Aorta (tissue), 4 donors: Measurements from ENCODE around the gene CEND1. TPM values are rescaled to one million over a fixed set of nuclear protein-coding genes. Genes with fewer than 3 reads are reported as not detected.

Experiments
- polyA plus RNA-seq, 2 donors: library from polyadenylated mRNA; stranded (reverse); fragments of 200-250 nt; gene quantifications; one replicate each; pipeline ENCODE4 v1.2.3, GENCODE V29; 2013
- total RNA-seq, 2 donors: library from RNA; stranded (reverse); fragmentation: NEBNext Ultra II Directional; extraction: Animal tissue kit (Norgen Biotek cat#: 25700); gene quantifications; one replicate each; pipeline ENCODE4 v1.2.1, GENCODE V29; 2021
- donor health status: healthy with polysubstance abuse.
- donor health status: Bipolar disorder and iron deficiency.
- donor health status: DM: no; HTN: no; CAD: no.
- donor health status: DM: yes; HTN: yes; CAD: no.

Gene CEND1
- total and polyA plus RNA-seq, 4 donors: 0.10 TPM; not detected in 3

Other genes starting within 250 kb of the CEND1 start
- gene LMNTD2, start 229.4 kb downstream of the CEND1 start, total RNA-seq: 1 to 10 TPM; 1.4 to 1.9 TPM
- 1 to 10 TPM; 1.7 to 1.9 TPM for gene LMNTD2, start 229.4 kb downstream of the CEND1 start, polyA plus RNA-seq
- gene RASSF7, start 229.1 kb downstream of the CEND1 start, total RNA-seq: 1 to 10 TPM; 5.6 to 8.5 TPM
- gene RASSF7, start 229.1 kb downstream of the CEND1 start, polyA plus RNA-seq: 1 to 10 TPM; 8.4 to 9.9 TPM
- 10 to 100 TPM; 26.6 to 32.4 TPM for gene PHRF1, start 213.6 kb downstream of the CEND1 start, total RNA-seq
- gene PHRF1, start 213.6 kb downstream of the CEND1 start, polyA plus RNA-seq: 10 to 100 TPM in 1 of 2 donors, 1 to 10 TPM in 1; 7.6 to 18.1 TPM
- 10 to 100 TPM; 23.3 to 30.9 TPM for gene IRF7, start 174.1 kb downstream of the CEND1 start, total RNA-seq
- gene IRF7, start 174.1 kb downstream of the CEND1 start, polyA plus RNA-seq: 10 to 100 TPM; 13.4 to 29.3 TPM
- not detected for gene CDHR5, start 165.1 kb downstream of the CEND1 start, total RNA-seq
- 10 to 100 TPM in 1 of 2 donors, under 1 TPM in 1; 0.79 to 39.8 TPM for gene CDHR5, start 165.1 kb downstream of the CEND1 start, polyA plus RNA-seq
- not detected for gene SCT, start 162.9 kb downstream of the CEND1 start, total RNA-seq
- gene SCT, start 162.9 kb downstream of the CEND1 start, polyA plus RNA-seq: not detected
- 1 to 10 TPM; 1.3 to 2.1 TPM for gene DRD4, start 152.8 kb downstream of the CEND1 start, total RNA-seq
- gene DRD4, start 152.8 kb downstream of the CEND1 start, polyA plus RNA-seq: 1 to 10 TPM in 1 of 2 donors, not detected in 1; 3.4 TPM
- 10 to 100 TPM; 32.2 to 59.5 TPM for gene DEAF1, start 94.9 kb downstream of the CEND1 start, total RNA-seq
- gene DEAF1, start 94.9 kb downstream of the CEND1 start, polyA plus RNA-seq: 10 to 100 TPM; 15.7 to 53.0 TPM
- gene TMEM80, start 94.3 kb downstream of the CEND1 start, total RNA-seq: 10 to 100 TPM; 15.6 to 23.0 TPM
- gene TMEM80, start 94.3 kb downstream of the CEND1 start, polyA plus RNA-seq: 10 to 100 TPM in 1 of 2 donors, 1 to 10 TPM in 1; 8.4 to 31.2 TPM
- 10 to 100 TPM; 41.0 to 45.1 TPM for gene EPS8L2, start 83.9 kb downstream of the CEND1 start, total RNA-seq
- gene EPS8L2, start 83.9 kb downstream of the CEND1 start, polyA plus RNA-seq: 100 to 1,000 TPM in 1 of 2 donors, 10 to 100 TPM in 1; 64.6 to 102 TPM
- gene TALDO1, start 42.6 kb downstream of the CEND1 start, total RNA-seq: 100 to 1,000 TPM; 113 to 130 TPM
- 100 to 1,000 TPM; 122 to 187 TPM for gene TALDO1, start 42.6 kb downstream of the CEND1 start, polyA plus RNA-seq
- gene GATD1, start 12.6 kb downstream of the CEND1 start, total RNA-seq: 10 to 100 TPM; 36.1 to 52.7 TPM
- 10 to 100 TPM in 1 of 2 donors, 1 to 10 TPM in 1; 9.6 to 32.5 TPM for gene GATD1, start 12.6 kb downstream of the CEND1 start, polyA plus RNA-seq
- gene SLC25A22, start 8.2 kb upstream of the CEND1 start, total RNA-seq: 10 to 100 TPM; 10.1 to 12.9 TPM
- 1 to 10 TPM; 3.2 to 5.6 TPM for gene SLC25A22, start 8.2 kb upstream of the CEND1 start, polyA plus RNA-seq
- gene PIDD1, start 15.1 kb upstream of the CEND1 start, total RNA-seq: 10 to 100 TPM in 1 of 2 donors, 1 to 10 TPM in 1; 8.5 to 14.7 TPM
- gene PIDD1, start 15.1 kb upstream of the CEND1 start, polyA plus RNA-seq: 10 to 100 TPM; 15.3 to 71.4 TPM
- gene RPLP2, start 19.9 kb upstream of the CEND1 start, total RNA-seq: 1,000 to 10,000 TPM; 1,300 to 1,387 TPM
- 1,000 to 10,000 TPM; 1,256 to 1,452 TPM for gene RPLP2, start 19.9 kb upstream of the CEND1 start, polyA plus RNA-seq
- gene PNPLA2, start 28.8 kb upstream of the CEND1 start, total RNA-seq: 100 to 1,000 TPM; 116 to 121 TPM
- gene PNPLA2, start 28.8 kb upstream of the CEND1 start, polyA plus RNA-seq: 100 to 1,000 TPM in 1 of 2 donors, 10 to 100 TPM in 1; 33.7 to 240 TPM
- 10 to 100 TPM in 1 of 2 donors, 1 to 10 TPM in 1; 2.2 to 10.0 TPM for gene CRACR2B, start 37.8 kb upstream of the CEND1 start, total RNA-seq
- 10 to 100 TPM in 1 of 2 donors, 1 to 10 TPM in 1; 4.8 to 10.5 TPM for gene CRACR2B, start 37.8 kb upstream of the CEND1 start, polyA plus RNA-seq
- 100 to 1,000 TPM; 620 to 681 TPM for gene CD151, start 42.9 kb upstream of the CEND1 start, total RNA-seq
- 1,000 to 10,000 TPM in 1 of 2 donors, 100 to 1,000 TPM in 1; 860 to 1,186 TPM for gene CD151, start 42.9 kb upstream of the CEND1 start, polyA plus RNA-seq
- gene POLR2L, start 52.4 kb upstream of the CEND1 start, total RNA-seq: 10 to 100 TPM; 57.5 to 69.2 TPM
- gene POLR2L, start 52.4 kb upstream of the CEND1 start, polyA plus RNA-seq: 100 to 1,000 TPM; 140 to 152 TPM
- 10 to 100 TPM; 42.9 to 95.1 TPM for gene TSPAN4, start 52.8 kb upstream of the CEND1 start, total RNA-seq
- 10 to 100 TPM; 28.4 to 79.1 TPM for gene TSPAN4, start 52.8 kb upstream of the CEND1 start, polyA plus RNA-seq
- gene CHID1, start 120.7 kb upstream of the CEND1 start, total RNA-seq: 10 to 100 TPM; 55.4 to 77.4 TPM
- 10 to 100 TPM; 29.6 to 60.3 TPM for gene CHID1, start 120.7 kb upstream of the CEND1 start, polyA plus RNA-seq
- 100 to 1,000 TPM in 1 of 2 donors, 10 to 100 TPM in 1; 93.3 to 147 TPM for gene AP2A2, start 135.8 kb upstream of the CEND1 start, total RNA-seq
- gene AP2A2, start 135.8 kb upstream of the CEND1 start, polyA plus RNA-seq: 10 to 100 TPM; 14.0 to 47.3 TPM
- gene MUC6, start 246.6 kb upstream of the CEND1 start, total RNA-seq: not detected
- gene MUC6, start 246.6 kb upstream of the CEND1 start, polyA plus RNA-seq: under 1 TPM; under 0.01 to 0.49 TPM